Left lung (tissue), 10 donors: ENCODE data around the gene RASA3. TPM values are rescaled to one million over a fixed set of nuclear protein-coding genes. Genes with fewer than 3 reads are reported as not detected.

Experiments
- ATAC-seq: fragments of 200-7000 bp; cut with Tn5 transposase; one replicate; pipeline ENCODE4 v1.9.1; 2020; ENCODE audit warnings: moderate library complexity
- DNase-seq, 4 donors: peaks; one replicate each; pipeline ENCODE4 v3.0.0-alpha.2; 2013 to 2020
- H3K27ac ChIP-seq, 2 donors: fragments of 200-600 bp; sonication (generic) in 1 of 2; one replicate each; pipeline versions ENCODE4 v1.5.0 to v1.8.0; 2020 to 2021
- H3K27me3 ChIP-seq, 2 donors: fragments of 200-600 bp; sonication (generic) in 1 of 2; one replicate each; pipeline versions ENCODE4 v1.5.0 to v1.8.0; 2020 to 2021
- H3K36me3 ChIP-seq, 2 donors: fragments of 200-600 bp; sonication (generic) in 1 of 2; one replicate each; pipeline versions ENCODE4 v1.5.0 to v1.8.0; 2020 to 2021
- H3K4me1 ChIP-seq, 2 donors: fragments of 200-600 bp; one replicate each; pipeline ENCODE4 v1.8.0; 2021
- H3K4me3 ChIP-seq, 2 donors: fragments of 200-600 bp; sonication (generic) in 1 of 2; one replicate each; pipeline versions ENCODE4 v1.5.0 to v1.8.0; 2020 to 2021; ENCODE audit warnings: mild to moderate bottlenecking in 1 of 2
- H3K9me3 ChIP-seq, 2 donors: fragments of 200-600 bp; sonication (generic) in 1 of 2; one replicate each; pipeline versions ENCODE4 v1.5.0 to v1.8.0; 2020 to 2021
- intact Hi-C, 2 donors: fragments of 100-400 bp; cut with DNase I; formaldehyde crosslinking; loops; one replicate each; pipeline versions ENCODE4 v1.11.2 to v1.14.2; 2022
- polyA plus RNA-seq, 6 donors: library from polyadenylated mRNA; unstranded; fragments of 120-200 nt; gene quantifications; one replicate each; pipeline ENCODE4 v1.2.1, GENCODE V29; 2013; ENCODE audit not compliant: insufficient read length in 6 of 6
- total RNA-seq, 2 donors: library from RNA; stranded (reverse); fragmentation: NEBNext Ultra II Directional; extraction: Animal tissue kit (Norgen Biotek cat#: 25700); gene quantifications; one replicate each; pipeline ENCODE4 v1.2.1, GENCODE V29; 2021
- TF ChIP-seq, protein P1 (sequence below), 2 donors: fragments of 200-600 bp; sonication (generic) in 1 of 2; IDR thresholded peaks; one replicate each; pipeline versions ENCODE4 v1.5.0 to v1.8.0; 2021; ENCODE audit warnings: antibody characterized with exemption in 2 of 2
- donor health status: DM: no; HTN: yes; CAD: no.
- donor health status: DM: no; HTN: no; CAD: no.

Gene RASA3
- total and polyA plus RNA-seq, 8 donors, result 11.4 to 22.2 (median 12.7) TPM

DNA sequence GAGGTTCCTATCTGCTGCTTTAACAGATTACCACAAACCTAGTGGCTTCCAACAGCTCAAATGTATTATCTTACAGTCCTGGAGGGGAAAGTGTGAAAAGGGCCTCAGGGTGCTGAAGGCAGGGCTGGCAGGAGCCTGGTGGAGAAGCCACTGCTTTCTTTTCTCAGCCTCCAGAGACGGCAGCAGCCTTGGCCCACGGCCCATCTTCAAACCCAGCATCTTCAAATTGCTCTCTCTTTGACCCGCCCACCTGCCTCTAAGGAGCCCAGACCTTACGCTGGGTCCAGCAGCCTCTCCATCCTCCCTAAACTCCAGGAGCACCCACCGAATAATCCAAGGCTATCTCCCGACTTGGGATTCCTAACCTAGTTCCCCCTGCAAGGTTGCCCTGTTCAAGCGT lies 194.2 kb downstream of the RASA3 start:
- H3K4me1 ChIP-seq, result peaks cover 0 to 7% of the 10 kb centered on the region in 2 donors
- no peaks in the 10 kb centered on the region for H3K9me3 ChIP-seq
- DNase-seq (no peak), ATAC-seq (no peak)
- intact Hi-C loops, result loop anchor here in 1 of 2 donors (10.0 kb wide), 1 partner anchor 133 kb away; no protein-coding TSS in a partner anchor
- H3K27ac ChIP-seq, result no peak overlapping the region
- TF ChIP-seq, protein P1, sequence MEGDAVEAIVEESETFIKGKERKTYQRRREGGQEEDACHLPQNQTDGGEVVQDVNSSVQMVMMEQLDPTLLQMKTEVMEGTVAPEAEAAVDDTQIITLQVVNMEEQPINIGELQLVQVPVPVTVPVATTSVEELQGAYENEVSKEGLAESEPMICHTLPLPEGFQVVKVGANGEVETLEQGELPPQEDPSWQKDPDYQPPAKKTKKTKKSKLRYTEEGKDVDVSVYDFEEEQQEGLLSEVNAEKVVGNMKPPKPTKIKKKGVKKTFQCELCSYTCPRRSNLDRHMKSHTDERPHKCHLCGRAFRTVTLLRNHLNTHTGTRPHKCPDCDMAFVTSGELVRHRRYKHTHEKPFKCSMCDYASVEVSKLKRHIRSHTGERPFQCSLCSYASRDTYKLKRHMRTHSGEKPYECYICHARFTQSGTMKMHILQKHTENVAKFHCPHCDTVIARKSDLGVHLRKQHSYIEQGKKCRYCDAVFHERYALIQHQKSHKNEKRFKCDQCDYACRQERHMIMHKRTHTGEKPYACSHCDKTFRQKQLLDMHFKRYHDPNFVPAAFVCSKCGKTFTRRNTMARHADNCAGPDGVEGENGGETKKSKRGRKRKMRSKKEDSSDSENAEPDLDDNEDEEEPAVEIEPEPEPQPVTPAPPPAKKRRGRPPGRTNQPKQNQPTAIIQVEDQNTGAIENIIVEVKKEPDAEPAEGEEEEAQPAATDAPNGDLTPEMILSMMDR (IDR thresholded peaks at IDR 0.05), result no peak
- H3K4me3 ChIP-seq, result no peak overlapping the region
- H3K27me3 ChIP-seq, result peaks cover 0 to 24% of the 10 kb centered on the region in 2 donors
- no peaks in the 10 kb centered on the region for H3K36me3 ChIP-seq

DNA sequence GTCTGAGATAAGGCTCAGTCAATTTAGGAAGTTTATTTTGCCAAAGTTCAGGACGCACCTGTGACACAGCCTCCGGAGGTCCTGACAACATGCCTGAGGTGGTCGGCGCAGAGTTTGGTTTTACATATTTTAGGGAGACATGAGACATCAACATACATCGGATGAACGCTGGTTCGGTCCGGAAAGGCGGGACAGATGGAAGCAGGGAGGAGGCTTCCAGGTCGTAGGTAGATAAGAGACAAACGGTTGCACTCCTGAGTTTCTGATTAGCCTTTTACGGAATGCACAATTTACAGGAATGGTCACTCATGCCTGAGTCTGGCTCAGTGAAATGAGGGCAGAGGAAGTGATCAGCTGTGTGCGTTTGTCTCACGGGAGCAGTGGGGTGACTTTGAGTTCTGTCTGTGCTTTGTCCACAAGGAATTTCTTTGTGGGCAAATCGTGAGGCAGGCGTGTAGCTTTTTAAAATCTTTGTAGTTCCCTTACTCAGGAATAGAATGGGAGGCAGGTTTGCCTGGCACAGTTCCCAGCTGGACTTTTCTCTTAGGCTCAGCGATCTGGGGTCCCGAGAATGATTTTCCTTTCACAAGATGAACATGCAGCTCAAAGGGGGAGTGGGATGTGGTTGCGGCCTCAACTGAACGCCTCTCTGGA lies 194.8 kb downstream of the RASA3 start:
- ATAC-seq (no peak), DNase-seq (peak in 2 of 4 donors; percentile 12 to 25)
- Histone ChIP-seq H3K27ac (no peak overlapping the region), H3K27me3 (peaks cover 0 to 27% of the 10 kb centered on the region in 2 donors), H3K9me3 (no peaks in the 10 kb centered on the region), H3K4me1 (peaks cover 0 to 7% of the 10 kb centered on the region in 2 donors), H3K4me3 (no peak overlapping the region), H3K36me3 (no peaks in the 10 kb centered on the region)
- TF ChIP-seq, protein P1 (IDR thresholded peaks at IDR 0.05), result no peak
- intact Hi-C loops, result loop anchor here in 1 of 2 donors (10.0 kb wide), 1 partner anchor 133 kb away; no protein-coding TSS in a partner anchor

DNA sequence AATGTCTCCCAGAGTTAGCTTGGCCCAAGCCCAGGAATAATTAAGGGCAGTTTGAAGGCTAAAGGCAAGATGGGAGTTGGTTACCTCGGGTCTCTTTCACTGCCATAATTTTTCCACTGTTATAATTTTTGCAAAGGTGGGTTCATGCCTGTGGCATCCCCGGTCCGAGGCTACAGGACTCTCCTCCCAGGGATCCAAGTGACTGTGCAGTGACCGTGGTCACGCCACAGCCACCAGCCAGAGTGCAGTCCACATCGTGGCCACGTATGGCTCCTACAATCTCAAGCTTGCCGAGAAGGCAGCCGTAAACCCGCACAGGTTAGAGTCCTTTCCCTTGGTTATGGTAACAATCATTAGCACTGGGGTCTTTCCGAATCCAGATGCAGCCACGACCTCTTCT lies 195.3 kb downstream of the RASA3 start:
- Histone ChIP-seq H3K27me3 (peaks cover 0 to 28% of the 10 kb centered on the region in 2 donors), H3K4me3 (no peak overlapping the region), H3K9me3 (no peaks in the 10 kb centered on the region), H3K27ac (no peak overlapping the region), H3K36me3 (no peaks in the 10 kb centered on the region), H3K4me1 (peaks cover 0 to 7% of the 10 kb centered on the region in 2 donors)
- intact Hi-C loops, result loop anchor here in 1 of 2 donors (10.0 kb wide), 1 partner anchor 132 kb away; no protein-coding TSS in a partner anchor
- DNase-seq, result peak in 2 of 4 donors; percentile 23 to 30
- TF ChIP-seq, protein P1 (IDR thresholded peaks at IDR 0.05), result no peak
- no peak for ATAC-seq

DNA sequence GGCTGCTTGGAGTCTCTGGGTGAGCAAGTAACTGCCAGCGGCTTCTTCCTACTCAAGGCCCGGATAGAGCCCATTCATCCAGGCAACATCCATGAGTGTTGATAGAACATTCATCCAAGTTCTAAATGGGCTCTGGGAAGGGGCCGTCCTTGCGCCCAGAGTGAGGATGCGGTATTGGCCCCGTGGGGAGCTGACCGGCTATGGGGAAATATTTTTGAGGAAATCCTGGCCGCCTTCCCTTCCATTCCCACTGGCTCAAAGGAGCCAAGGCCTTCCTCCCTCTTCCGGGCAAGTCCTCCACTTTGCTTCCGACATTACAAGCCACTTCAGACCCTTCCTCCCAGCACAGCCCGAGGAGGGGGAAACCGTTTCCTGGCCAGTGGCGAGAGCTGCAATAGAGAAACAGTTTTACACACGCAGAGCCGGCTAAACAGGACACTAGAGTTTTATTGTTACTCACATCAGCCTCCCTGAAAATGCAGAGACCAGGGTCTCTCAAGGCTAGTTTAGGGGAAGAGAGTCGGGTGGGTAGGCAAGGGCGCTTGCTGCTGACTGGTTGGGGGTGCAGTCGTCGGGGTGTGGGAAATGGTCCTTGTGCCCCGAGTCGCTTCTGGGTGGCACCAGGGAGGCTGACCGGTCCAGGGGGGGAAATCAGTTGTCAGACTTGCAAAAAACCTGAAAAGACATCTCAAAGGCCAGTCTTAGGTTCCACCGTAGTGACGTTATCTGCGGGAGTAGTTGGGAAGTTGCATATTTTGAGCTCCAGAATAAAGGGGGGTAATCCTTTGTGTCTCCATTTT lies 196.1 kb downstream of the RASA3 start:
- DNase-seq, result peak in 2 of 4 donors; percentile 24 to 62
- intact Hi-C loops, result loop anchor here in 1 of 2 donors (10.0 kb wide), 1 partner anchor 132 kb away; no protein-coding TSS in a partner anchor
- Histone ChIP-seq H3K36me3 (no peaks in the 10 kb centered on the region), H3K4me3 (no peak overlapping the region), H3K27ac (no peak overlapping the region), H3K4me1 (peaks cover 0 to 7% of the 10 kb centered on the region in 2 donors), H3K9me3 (no peaks in the 10 kb centered on the region), H3K27me3 (peaks cover 0 to 28% of the 10 kb centered on the region in 2 donors)
- ATAC-seq, result no peak
- TF ChIP-seq, protein P1 (IDR thresholded peaks at IDR 0.05), result no peak
